Measurements from ENCODE around the gene DLGAP4.

Gene DLGAP4

DNA sequence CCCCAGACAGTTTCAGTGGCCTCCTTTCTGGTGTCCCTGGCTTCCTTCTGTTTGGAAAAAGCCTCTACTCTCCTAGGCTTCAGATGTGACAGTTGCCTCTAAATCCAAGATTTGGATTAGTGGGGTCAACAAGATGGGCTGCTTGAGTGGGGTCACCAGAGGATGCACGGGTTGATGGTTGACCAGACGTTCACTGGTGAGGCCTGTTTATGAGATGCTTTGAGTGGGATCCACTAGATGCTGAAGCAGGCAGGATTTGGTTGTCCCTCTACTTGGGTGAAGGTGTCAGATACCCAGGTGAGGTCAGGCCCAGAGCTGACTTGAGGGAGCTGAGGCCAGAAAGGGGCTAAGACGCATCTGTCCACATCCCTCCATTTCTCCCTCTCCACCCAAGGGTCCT lies 8.1 kb upstream of the DLGAP4 start:
- no peak for DNase-seq (ENCODE audit: low read depth)
- no peak overlapping the region for H3K4me3 ChIP-seq (ENCODE audit: low read depth, low read length)
- TF ChIP-seq, protein P1, sequence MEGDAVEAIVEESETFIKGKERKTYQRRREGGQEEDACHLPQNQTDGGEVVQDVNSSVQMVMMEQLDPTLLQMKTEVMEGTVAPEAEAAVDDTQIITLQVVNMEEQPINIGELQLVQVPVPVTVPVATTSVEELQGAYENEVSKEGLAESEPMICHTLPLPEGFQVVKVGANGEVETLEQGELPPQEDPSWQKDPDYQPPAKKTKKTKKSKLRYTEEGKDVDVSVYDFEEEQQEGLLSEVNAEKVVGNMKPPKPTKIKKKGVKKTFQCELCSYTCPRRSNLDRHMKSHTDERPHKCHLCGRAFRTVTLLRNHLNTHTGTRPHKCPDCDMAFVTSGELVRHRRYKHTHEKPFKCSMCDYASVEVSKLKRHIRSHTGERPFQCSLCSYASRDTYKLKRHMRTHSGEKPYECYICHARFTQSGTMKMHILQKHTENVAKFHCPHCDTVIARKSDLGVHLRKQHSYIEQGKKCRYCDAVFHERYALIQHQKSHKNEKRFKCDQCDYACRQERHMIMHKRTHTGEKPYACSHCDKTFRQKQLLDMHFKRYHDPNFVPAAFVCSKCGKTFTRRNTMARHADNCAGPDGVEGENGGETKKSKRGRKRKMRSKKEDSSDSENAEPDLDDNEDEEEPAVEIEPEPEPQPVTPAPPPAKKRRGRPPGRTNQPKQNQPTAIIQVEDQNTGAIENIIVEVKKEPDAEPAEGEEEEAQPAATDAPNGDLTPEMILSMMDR (IDR thresholded peaks at IDR 0.05; ENCODE audit: insufficient read depth, low read depth, low read length, missing control alignments), result no peak

DNA sequence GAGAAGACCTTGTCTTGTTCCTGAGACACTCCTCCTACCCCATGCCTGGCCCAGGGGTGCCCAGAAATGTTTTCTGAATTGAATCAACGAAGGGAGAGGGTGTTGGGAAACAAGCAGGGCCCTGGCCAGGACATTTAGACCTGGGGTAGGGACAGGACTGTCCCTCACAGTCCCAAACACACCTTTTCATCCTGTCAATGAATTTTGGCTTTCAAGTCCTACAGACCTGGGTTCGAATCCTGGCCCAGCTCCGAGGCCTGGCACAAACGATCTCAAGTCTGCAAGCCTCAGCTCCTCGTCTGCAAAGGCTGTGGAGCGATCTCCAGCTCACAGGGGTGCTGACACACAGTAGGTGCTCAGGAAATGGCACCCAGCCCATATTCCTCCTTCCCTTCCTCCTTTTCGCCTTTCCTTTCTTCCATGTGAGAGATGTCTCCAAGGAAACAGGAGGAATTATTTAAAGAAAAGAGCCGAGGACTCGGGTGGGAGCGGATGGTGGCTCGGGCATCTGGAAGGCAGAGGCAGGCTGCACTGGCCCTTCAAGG lies 7.3 kb upstream of the DLGAP4 start:
- no peak for DNase-seq (ENCODE audit: low read depth)
- no peak overlapping the region for H3K4me3 ChIP-seq (ENCODE audit: low read depth, low read length)
- TF ChIP-seq, protein P1 (IDR thresholded peaks at IDR 0.05; ENCODE audit: insufficient read depth, low read depth, low read length, missing control alignments), result no peak

DNA sequence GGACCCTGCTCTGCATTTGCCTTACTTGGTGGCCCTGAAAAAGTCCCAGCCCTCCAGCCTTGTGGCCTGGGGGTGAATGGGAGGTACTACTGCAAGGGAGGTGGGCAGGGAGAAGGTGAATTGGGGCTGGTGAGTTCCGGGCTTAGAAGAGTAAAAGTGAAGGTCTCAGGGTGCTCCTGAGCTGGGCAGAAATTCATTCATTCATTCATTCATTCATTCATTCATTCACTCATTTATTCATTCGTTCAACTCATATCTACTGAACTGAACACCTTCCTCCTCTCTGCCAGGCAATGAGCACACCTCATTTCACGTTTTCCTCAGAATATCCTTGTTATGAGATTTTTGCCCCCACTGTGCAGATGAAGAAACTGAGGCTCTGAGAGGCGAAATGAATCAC lies 6.7 kb upstream of the DLGAP4 start:
- no peak overlapping the region for H3K4me3 ChIP-seq (ENCODE audit: low read depth, low read length)
- DNase-seq (ENCODE audit: low read depth), result no peak
- TF ChIP-seq, protein P1 (IDR thresholded peaks at IDR 0.05; ENCODE audit: insufficient read depth, low read depth, low read length, missing control alignments), result no peak

DNA sequence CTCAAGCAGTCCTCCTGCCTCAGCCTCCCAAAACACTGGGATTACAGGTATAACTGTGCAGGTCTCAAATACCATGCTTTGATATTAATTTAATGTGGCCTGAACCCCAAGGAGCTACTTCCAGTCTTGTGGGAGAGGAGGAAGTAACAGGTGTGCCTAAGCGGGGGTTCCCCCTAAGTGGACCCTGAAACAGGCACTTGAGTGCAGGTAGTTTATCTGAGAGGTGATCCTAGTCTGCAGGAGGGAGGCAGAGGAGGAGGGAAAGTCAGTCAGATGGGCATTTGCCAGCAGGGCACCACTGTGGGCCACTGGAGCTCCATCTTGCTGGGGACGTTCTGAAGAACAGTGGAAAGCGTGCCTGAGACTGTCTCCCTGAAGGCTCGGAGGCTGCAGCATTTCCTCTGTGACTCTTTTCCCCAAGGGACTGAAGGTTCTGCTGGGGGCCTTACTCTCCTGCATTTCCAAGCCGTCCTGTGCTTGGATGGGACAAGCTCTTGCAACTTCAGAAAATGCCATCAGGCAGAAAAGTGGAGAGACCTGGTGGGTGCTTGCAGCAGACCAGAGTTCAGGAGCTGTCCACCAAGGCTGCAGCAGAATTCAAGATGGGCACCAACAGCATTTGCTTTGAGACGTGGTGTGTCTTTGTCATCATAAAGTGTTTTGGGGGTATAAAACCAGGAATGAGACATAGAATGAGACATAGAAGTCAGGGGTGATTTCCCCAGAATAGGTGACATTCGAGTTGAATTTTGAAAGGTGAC lies 4.6 kb upstream of the DLGAP4 start:
- no peak for DNase-seq (ENCODE audit: low read depth)

DNA sequence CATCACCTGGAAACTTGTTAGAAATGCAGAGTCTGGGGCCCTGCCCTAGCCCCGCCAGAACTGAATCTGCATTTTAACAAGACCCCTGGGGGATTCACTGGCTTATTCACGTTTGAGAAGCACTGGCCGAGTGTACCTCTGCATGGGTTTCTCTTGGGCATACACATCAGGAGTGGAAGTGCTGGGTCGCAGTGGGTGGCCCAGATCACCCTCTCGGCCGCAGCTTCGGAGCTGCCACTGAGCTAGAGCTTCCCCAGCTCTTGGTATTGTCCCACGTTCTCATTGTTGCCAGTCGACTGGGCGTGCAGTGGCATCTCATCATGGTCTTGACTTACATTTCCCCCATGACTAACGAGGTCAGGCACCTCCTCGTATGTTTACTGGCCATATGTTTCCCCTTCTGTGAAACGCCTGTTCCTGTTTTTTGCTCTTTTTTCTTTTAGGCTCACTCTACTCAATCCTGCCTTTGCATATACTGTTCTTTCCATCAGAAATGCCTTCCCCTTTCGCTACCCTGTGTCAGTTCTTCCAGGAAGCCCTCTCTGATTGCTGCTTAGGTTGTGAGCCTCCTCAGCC lies 3.0 kb upstream of the DLGAP4 start:
- H3K4me3 ChIP-seq (ENCODE audit: low read depth, low read length), result no peak overlapping the region
- no peak for DNase-seq (ENCODE audit: low read depth)
- TF ChIP-seq, protein P1 (IDR thresholded peaks at IDR 0.05; ENCODE audit: insufficient read depth, low read depth, low read length, missing control alignments), result no peak

More for the DNA sequence above, 4.6 kb upstream of the DLGAP4 start:
- TF ChIP-seq, protein P1 (IDR thresholded peaks at IDR 0.05; ENCODE audit: insufficient read depth, low read depth, low read length, missing control alignments), result no peak
- no peak overlapping the region for H3K4me3 ChIP-seq (ENCODE audit: low read depth, low read length)

DNA sequence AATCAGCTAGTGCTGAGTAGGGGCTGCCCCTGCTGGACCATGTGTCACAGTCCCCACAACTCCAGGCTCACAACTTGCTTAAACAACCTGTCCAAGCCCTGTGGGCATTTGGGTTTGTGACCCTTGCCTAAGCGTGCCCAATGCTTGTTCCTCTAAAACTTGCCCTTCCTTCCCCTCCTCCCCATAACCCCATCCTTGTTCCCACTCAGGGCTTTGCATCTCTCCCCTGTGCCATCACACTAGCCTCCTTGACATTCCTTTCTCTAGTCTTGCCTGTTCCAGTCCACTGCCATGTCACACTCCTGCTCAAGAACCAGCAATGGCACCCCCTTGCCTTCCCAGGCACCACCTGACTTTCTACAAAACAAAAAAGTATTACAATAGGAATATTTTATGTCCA lies 2.3 kb upstream of the DLGAP4 start:
- TF ChIP-seq, protein P1 (IDR thresholded peaks at IDR 0.05; ENCODE audit: insufficient read depth, low read depth, low read length, missing control alignments), result no peak
- no peak overlapping the region for H3K4me3 ChIP-seq (ENCODE audit: low read depth, low read length)
- DNase-seq (ENCODE audit: low read depth), result no peak

All from GM12865 (cell line).